ENCODE results near the gene HPX.

The HPX gene

GRCh38 chr11:6481012-6481923, 40.5 kb upstream of the HPX start, which contains the start of the genes ARFIP2 and TIMM10B:
ARFIP2 (minus strand) TSS chr11:6481331; CDS start chr11:6480421, 910 bp downstream.
TIMM10B (plus strand) TSS chr11:6481501; CDS start chr11:6481517, 16 bp downstream.
- no peaks in the 10 kb centered on the region for H3K27me3 ChIP-seq (ENCODE audit: insufficient read depth, low read length, poor library complexity)
- ATAC-seq (ENCODE audit: insufficient read depth, low read depth) (peak; percentile 97), DNase-seq (peak; percentile 97)
- peak within 1 kb of the TSS; percentile 58 to 85 for H3K4me3 ChIP-seq (ENCODE audit: low read depth in 1 of 2, low read length in 2 of 2)
- TF ChIP-seq CTCF (IDR thresholded peaks at IDR 0.05; ENCODE audit: borderline replicate concordance, extremely low read depth, low read length, poor library complexity, severe bottlenecking) = peak; percentile 1
- TF ChIP-seq EZH2 (IDR thresholded peaks at IDR 0.05; ENCODE audit: borderline replicate concordance, low read depth, low read length, severe bottlenecking) = no peak
- peaks cover 78% of the 10 kb centered on the region for H3K36me3 ChIP-seq (ENCODE audit: insufficient read depth, low read length)
- peaks cover 50% of the 10 kb centered on the region for H3K79me2 ChIP-seq (ENCODE audit: insufficient read depth, low read length)
- H4K20me1 ChIP-seq (ENCODE audit: insufficient read depth, low read length) = peaks cover 27% of the 10 kb centered on the region
- H2AFZ ChIP-seq (ENCODE audit: low read depth, low read length) = peak within 1 kb of the TSS; percentile 87
- H3K4me2 ChIP-seq (ENCODE audit: insufficient read depth, low read length) = peak within 1 kb of the TSS; percentile 87
- H3K4me1 ChIP-seq (ENCODE audit: insufficient read depth, low read length) = peaks cover 33% of the 10 kb centered on the region
- H3K27ac ChIP-seq (ENCODE audit: low read length) = peak within 1 kb of the TSS; percentile 87
- H3K9ac ChIP-seq (ENCODE audit: low read depth, low read length) = peak within 1 kb of the TSS; percentile 77
- no peaks in the 10 kb centered on the region for H3K9me3 ChIP-seq (ENCODE audit: insufficient read depth, low read length, severe bottlenecking)

- Histone ChIP-seq H3K9ac (ENCODE audit: low read depth, low read length) (peak overlapping the region; percentile 77), H3K27ac (ENCODE audit: low read length) (peak overlapping the region; percentile 80), H3K36me3 (ENCODE audit: insufficient read depth, low read length) (peaks cover 71% of the 10 kb centered on the region), H3K79me2 (ENCODE audit: insufficient read depth, low read length) (peaks cover 50% of the 10 kb centered on the region), H4K20me1 (ENCODE audit: insufficient read depth, low read length) (peaks cover 27% of the 10 kb centered on the region), H3K27me3 (ENCODE audit: insufficient read depth, low read length, poor library complexity) (no peaks in the 10 kb centered on the region), H3K9me3 (ENCODE audit: insufficient read depth, low read length, severe bottlenecking) (no peaks in the 10 kb centered on the region), H2AFZ (ENCODE audit: low read depth, low read length) (peak overlapping the region; percentile 78), H3K4me3 (ENCODE audit: low read depth in 1 of 2, low read length in 2 of 2) (peak overlapping the region; percentile 58 to 85), H3K4me2 (ENCODE audit: insufficient read depth, low read length) (peak overlapping the region; percentile 87), H3K4me1 (ENCODE audit: insufficient read depth, low read length) (peaks cover 33% of the 10 kb centered on the region)
- no peak for DNase-seq
- TF ChIP-seq EZH2 (IDR thresholded peaks at IDR 0.05; ENCODE audit: borderline replicate concordance, low read depth, low read length, severe bottlenecking) (no peak), CTCF (IDR thresholded peaks at IDR 0.05; ENCODE audit: borderline replicate concordance, extremely low read depth, low read length, poor library complexity, severe bottlenecking) (no peak)
- ATAC-seq (ENCODE audit: insufficient read depth, low read depth) = no peak
Observed at GRCh38 chr11:6480299-6480914, 39.6 kb upstream of the HPX start.

- peaks cover 36% of the 10 kb centered on the region for H3K36me3 ChIP-seq (ENCODE audit: insufficient read depth, low read length)
- no peak for DNase-seq
- no peaks in the 10 kb centered on the region for H3K9me3 ChIP-seq (ENCODE audit: insufficient read depth, low read length, severe bottlenecking)
- H2AFZ ChIP-seq (ENCODE audit: low read depth, low read length) = no peak overlapping the region
- peaks cover 26% of the 10 kb centered on the region for H3K79me2 ChIP-seq (ENCODE audit: insufficient read depth, low read length)
- ATAC-seq (ENCODE audit: insufficient read depth, low read depth) = no peak
- H3K4me2 ChIP-seq (ENCODE audit: insufficient read depth, low read length) = no peak overlapping the region
- TF ChIP-seq EZH2 (IDR thresholded peaks at IDR 0.05; ENCODE audit: borderline replicate concordance, low read depth, low read length, severe bottlenecking) (no peak), CTCF (IDR thresholded peaks at IDR 0.05; ENCODE audit: borderline replicate concordance, extremely low read depth, low read length, poor library complexity, severe bottlenecking) (no peak)
- no peak overlapping the region for H3K27ac ChIP-seq (ENCODE audit: low read length)
- H4K20me1 ChIP-seq (ENCODE audit: insufficient read depth, low read length) = peaks cover 21% of the 10 kb centered on the region
- no peak overlapping the region for H3K9ac ChIP-seq (ENCODE audit: low read depth, low read length)
- H3K4me3 ChIP-seq (ENCODE audit: low read depth in 1 of 2, low read length in 2 of 2) = no peak overlapping the region
- no peaks in the 10 kb centered on the region for H3K27me3 ChIP-seq (ENCODE audit: insufficient read depth, low read length, poor library complexity)
- peaks cover 37% of the 10 kb centered on the region for H3K4me1 ChIP-seq (ENCODE audit: insufficient read depth, low read length)
Observed at GRCh38 chr11:6476571-6476970, 35.8 kb upstream of the HPX start.

Measured in DND-41 (cell line).